Heart left ventricle (tissue), 16 donors: Measurements from ENCODE around the gene TP53AIP1. TPM values are rescaled to one million over a fixed set of nuclear protein-coding genes. Genes with fewer than 3 reads are reported as not detected.

Experiments
- ATAC-seq, 4 donors: fragments of 200-7000 bp; cut with Tn5 transposase; one replicate each; pipeline ENCODE4 v1.9.1; 2020 to 2022; ENCODE audit warnings: moderate library complexity in 4 of 4, mild to moderate bottlenecking in 3 of 4, moderate number of reproducible peaks in 1 of 4
- DNase-seq, 5 donors: peaks; one replicate each; pipeline ENCODE4 v3.0.0-alpha.2; 2020
- H3K27ac ChIP-seq, 12 donors: fragments of 200-600 bp; sonication (generic) in 4 of 12; one replicate each; pipeline versions ENCODE4 v1.5.0 to v1.8.0; 2016 to 2022; ENCODE audit warnings: mild to moderate bottlenecking in 2 of 12
- H3K27me3 ChIP-seq, 9 donors: fragments of 200-600 bp; sonication (generic) in 2 of 9; one replicate each; pipeline versions ENCODE4 v1.5.1 to v1.8.0; 2016 to 2022; ENCODE audit warnings: mild to moderate bottlenecking in 3 of 9
- H3K36me3 ChIP-seq, 9 donors: fragments of 200-600 bp; sonication (generic) in 2 of 9; one replicate each; pipeline versions ENCODE4 v1.5.0 to v1.8.0; 2018 to 2022; ENCODE audit warnings: mild to moderate bottlenecking in 2 of 9
- H3K4me1 ChIP-seq, 12 donors: fragments of 200-600 bp; sonication (generic) in 4 of 12; one replicate each; pipeline versions ENCODE4 v1.5.0 to v1.8.0; 2016 to 2022; ENCODE audit warnings: mild to moderate bottlenecking in 3 of 12
- H3K4me3 ChIP-seq, 12 donors: fragments of 200-600 bp; sonication (generic) in 4 of 12; one replicate each; pipeline versions ENCODE4 v1.5.0 to v1.8.0; 2017 to 2022; ENCODE audit warnings: mild to moderate bottlenecking in 9 of 12, moderate library complexity in 4 of 12
- H3K9me3 ChIP-seq, 12 donors: fragments of 200-600 bp; sonication (generic) in 4 of 12; one replicate each; pipeline versions ENCODE4 v1.5.0 to v1.8.0; 2016 to 2022; ENCODE audit warnings: mild to moderate bottlenecking in 1 of 12
- CTCF ChIP-seq, 12 donors: fragments of 200-600 bp; sonication (generic) in 4 of 12; IDR thresholded peaks; one replicate each; pipeline versions ENCODE4 v1.5.0 to v1.8.0; 2018 to 2022; ENCODE audit warnings: antibody characterized with exemption in 12 of 12, mild to moderate bottlenecking in 5 of 12
- POLR2A ChIP-seq, 2 donors: fragments of 450-650 bp; IDR thresholded peaks; one replicate each; pipeline ENCODE4 v1.6.1; 2017; ENCODE audit warnings: antibody characterized with exemption in 2 of 2, mild to moderate bottlenecking in 2 of 2, moderate library complexity in 2 of 2
- WGBS, 4 donors: extraction: QIAGEN DNeasy Blood & Tissue Kit in 2 of 4; methylation state at CpG; one replicate each; pipeline versions ENCODE4 v1.1.5 to v1.1.7; 2013 to 2018; 5-methylcytosine and 5-hydroxymethylcytosine counted together
- intact Hi-C, 10 donors: fragments of 100-400 bp; cut with DNase I; formaldehyde crosslinking; loops; one replicate each; pipeline versions ENCODE4 v1.11.1 to v1.14.2; 2022
- polyA plus RNA-seq, 2 donors: library from polyadenylated mRNA; stranded (reverse); fragments of 200-250 nt; gene quantifications; one replicate each; pipeline ENCODE4 v1.2.3, GENCODE V29; 2013
- total RNA-seq, 9 donors: library from RNA; depleted of rRNA in 2 of 9; stranded (reverse); fragments of >200 nt in 2 of 9; fragmentation: NEBNext Ultra II Directional in 3 of 9; extraction: Animal tissue kit (Norgen Biotek cat#: 25700) in 3 of 9; gene quantifications; one replicate each; pipeline versions ENCODE4 v1.1.0 to v1.2.4, GENCODE V29; 2016 to 2023
- donor health status: ischemic (EF 13 %, LVEDD 7.1; RV severe dilation, severe dysfunction).
- donor health status: healthy with polysubstance abuse.
- donor health status: DM: no; HTN: yes; CAD: no.
- donor health status: DM: no; HTN: no; CAD: no.
- donor health status: ischemic (EF 25% LVEDD 6.9; RV normal size, moderate dysfunction).
- donor health status: ischemic (EF 25% LVEDD 5.7; RV mildly dilated, moderate dysfunction).
- donor health status: healthy.
- donor health status: DM: yes; HTN: yes; CAD: no.
- donor health status: ischemic (EF 35%, LVEDD 5.7; RV mildly dilated, moderate dysfunction).
- donor health status: nonischemic (EF 11% LVEDD 7.7; RV severe dilation, severe dysfunction).
- donor health status: DM: yes; HTN: yes; CAD: no.
- donor health status: PGD.
- donor health status: ischemic (EF 29% LVEDD 5.4; RV normal size, mild dysfunction).
- donor health status: nonischemic (EF 23%, LVEDD 6.1; RV moderate dilation, normal function).

TP53AIP1 gene
- total and polyA plus RNA-seq, 11 donors = 0.01 TPM; not detected in 10

- no peak for ATAC-seq
- no peak for TF ChIP-seq POLR2A (IDR thresholded peaks at IDR 0.05)
- no peak for TF ChIP-seq CTCF (IDR thresholded peaks at IDR 0.05)
- H3K27ac ChIP-seq = peak overlapping the region in 3 of 12 donors; percentile 69 to 80 (median 78)
- no peaks in the 10 kb centered on the region for H3K36me3 ChIP-seq
- no peaks in the 10 kb centered on the region for H3K9me3 ChIP-seq
- peaks cover 0 to 73% (median 33%) of the 10 kb centered on the region in 12 donors for H3K4me1 ChIP-seq
- no peak for DNase-seq
- intact Hi-C loops = no loop called here
- no peak overlapping the region for H3K4me3 ChIP-seq
- peaks cover 0 to 5% (median 0%) of the 10 kb centered on the region in 9 donors for H3K27me3 ChIP-seq
- WGBS, 4 donors = 13 to 38% (median 29%) methylated on average over 2 of the region's 2 CpGs
Observed at GRCh38 chr11:128896356-128896755, 46.3 kb downstream of the TP53AIP1 start.

GRCh38 chr11:128895526-128895925 is 47.1 kb downstream of the TP53AIP1 start:
- DNase-seq (no peak), ATAC-seq (peak in 3 of 4 donors; percentile 17 to 36 (median 20))
- peaks cover 0 to 11% (median 0%) of the 10 kb centered on the region in 9 donors for H3K27me3 ChIP-seq
- 57 to 75% (median 69%) methylated on average over 6 to 9 of the region's 9 CpGs for WGBS, 4 donors
- no peaks in the 10 kb centered on the region for H3K9me3 ChIP-seq
- H3K4me1 ChIP-seq = peaks cover 0 to 73% (median 36%) of the 10 kb centered on the region in 12 donors
- H3K36me3 ChIP-seq = no peaks in the 10 kb centered on the region
- H3K4me3 ChIP-seq = no peak overlapping the region
- H3K27ac ChIP-seq = peak overlapping the region in 11 of 12 donors; percentile 39 to 86 (median 74)
- intact Hi-C loops = no loop called here
- TF ChIP-seq POLR2A (IDR thresholded peaks at IDR 0.05) = no peak
- TF ChIP-seq CTCF (IDR thresholded peaks at IDR 0.05) = no peak

GRCh38 chr11:128894685-128895084 is 48.0 kb downstream of the TP53AIP1 start:
- Histone ChIP-seq H3K27ac (peak overlapping the region; percentile 39 to 86 (median 74)), H3K4me1 (peaks cover 0 to 73% (median 38%) of the 10 kb centered on the region in 12 donors), H3K36me3 (no peaks in the 10 kb centered on the region), H3K9me3 (no peaks in the 10 kb centered on the region), H3K27me3 (peaks cover 0 to 19% (median 3%) of the 10 kb centered on the region in 9 donors), H3K4me3 (no peak overlapping the region)
- TF ChIP-seq CTCF (IDR thresholded peaks at IDR 0.05) (no peak), POLR2A (IDR thresholded peaks at IDR 0.05) (no peak)
- intact Hi-C loops = no loop called here
- ATAC-seq (peak; percentile 81 to 92 (median 86)), DNase-seq (peak; percentile 72 to 89 (median 78))
- 31 to 60% (median 40%) methylated on average over 6 of the region's 6 CpGs for WGBS, 4 donors

GRCh38 chr11:128894286-128894681 is 48.4 kb downstream of the TP53AIP1 start:
- 49 to 58% (median 51%) methylated on average over 3 of the region's 3 CpGs for WGBS, 4 donors
- intact Hi-C loops = no loop called here
- peak overlapping the region in 11 of 12 donors; percentile 27 to 86 (median 74) for H3K27ac ChIP-seq
- DNase-seq = no peak
- no peak overlapping the region for H3K4me3 ChIP-seq
- H3K9me3 ChIP-seq = no peaks in the 10 kb centered on the region
- H3K27me3 ChIP-seq = peaks cover 0 to 23% (median 4%) of the 10 kb centered on the region in 9 donors
- no peaks in the 10 kb centered on the region for H3K36me3 ChIP-seq
- peaks cover 0 to 73% (median 38%) of the 10 kb centered on the region in 12 donors for H3K4me1 ChIP-seq
- no peak for TF ChIP-seq POLR2A (IDR thresholded peaks at IDR 0.05)
- TF ChIP-seq CTCF (IDR thresholded peaks at IDR 0.05) = no peak
- ATAC-seq = no peak
